ENCODE results near the gene RBM33.

GRCh38 chr7:155714702-155715101 is 70.2 kb downstream of the RBM33 start:
- TF ChIP-seq, protein P1, sequence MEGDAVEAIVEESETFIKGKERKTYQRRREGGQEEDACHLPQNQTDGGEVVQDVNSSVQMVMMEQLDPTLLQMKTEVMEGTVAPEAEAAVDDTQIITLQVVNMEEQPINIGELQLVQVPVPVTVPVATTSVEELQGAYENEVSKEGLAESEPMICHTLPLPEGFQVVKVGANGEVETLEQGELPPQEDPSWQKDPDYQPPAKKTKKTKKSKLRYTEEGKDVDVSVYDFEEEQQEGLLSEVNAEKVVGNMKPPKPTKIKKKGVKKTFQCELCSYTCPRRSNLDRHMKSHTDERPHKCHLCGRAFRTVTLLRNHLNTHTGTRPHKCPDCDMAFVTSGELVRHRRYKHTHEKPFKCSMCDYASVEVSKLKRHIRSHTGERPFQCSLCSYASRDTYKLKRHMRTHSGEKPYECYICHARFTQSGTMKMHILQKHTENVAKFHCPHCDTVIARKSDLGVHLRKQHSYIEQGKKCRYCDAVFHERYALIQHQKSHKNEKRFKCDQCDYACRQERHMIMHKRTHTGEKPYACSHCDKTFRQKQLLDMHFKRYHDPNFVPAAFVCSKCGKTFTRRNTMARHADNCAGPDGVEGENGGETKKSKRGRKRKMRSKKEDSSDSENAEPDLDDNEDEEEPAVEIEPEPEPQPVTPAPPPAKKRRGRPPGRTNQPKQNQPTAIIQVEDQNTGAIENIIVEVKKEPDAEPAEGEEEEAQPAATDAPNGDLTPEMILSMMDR (IDR thresholded peaks at IDR 0.05; ENCODE audit: low read length) = no peak
- no peak for TF ChIP-seq EZH2 (IDR thresholded peaks at IDR 0.05; ENCODE audit: borderline replicate concordance, low read length)
